ENCODE measurements around the gene CUX1. TPM values are rescaled to one million over a fixed set of nuclear protein-coding genes. Genes with fewer than 3 reads are reported as not detected.

Gene CUX1
- total RNA-seq, 1 experiment from 2014 or later: 39.6 TPM

GRCh38 chr7:101778026-101778580 lies 39.3 kb upstream of the CUX1 start:
- intact Hi-C loops (cut with micrococcal nuclease): no loop called here
- Histone ChIP-seq H3K9me3 (ENCODE audit: low read length) (no peaks in the 10 kb centered on the region), H3K4me3 (ENCODE audit: low read length) (no peak overlapping the region), H2AFZ (ENCODE audit: low read length) (no peak overlapping the region), H3K36me3 (ENCODE audit: low read depth, low read length) (no peaks in the 10 kb centered on the region), H4K20me1 (ENCODE audit: low read length) (no peaks in the 10 kb centered on the region), H3K9ac (ENCODE audit: low read length) (no peak overlapping the region), H3K4me1 (ENCODE audit: insufficient read depth, low read length) (no peaks in the 10 kb centered on the region), H3K27me3 (ENCODE audit: low read length) (no peaks in the 10 kb centered on the region; the same call in none of the 2 replicates), H3K79me2 (ENCODE audit: low read length) (no peaks in the 10 kb centered on the region), H3F3A (ENCODE audit: low read length, unreplicated experiment) (no peaks in the 10 kb centered on the region), H3K9me2 (replicated peaks; ENCODE audit: low read length) (no peaks in the 10 kb centered on the region), H3K27ac (ENCODE audit: low read length) (no peak overlapping the region), H3K4me2 (ENCODE audit: low read length) (no peak overlapping the region)
- POLR2A ChIA-PET (ENCODE audit: unreplicated experiment): no interaction called here
- no peak for TF ChIP-seq CTCF (conservative IDR thresholded peaks at IDR 0.05; ENCODE audit: low read depth, low read length)
- TF ChIP-seq EZH2 (IDR thresholded peaks at IDR 0.05; ENCODE audit: low read length, unreplicated experiment): no peak
- no peak for TF ChIP-seq EZH2phosphoT487 (IDR thresholded peaks at IDR 0.05; ENCODE audit: borderline replicate concordance, low read length)
- ATAC-seq (no peak), DNase-seq (no peak)
- BruUV-seq (replicated peaks): no TSS peak
- CTCF ChIA-PET: no interaction called here

DNA sequence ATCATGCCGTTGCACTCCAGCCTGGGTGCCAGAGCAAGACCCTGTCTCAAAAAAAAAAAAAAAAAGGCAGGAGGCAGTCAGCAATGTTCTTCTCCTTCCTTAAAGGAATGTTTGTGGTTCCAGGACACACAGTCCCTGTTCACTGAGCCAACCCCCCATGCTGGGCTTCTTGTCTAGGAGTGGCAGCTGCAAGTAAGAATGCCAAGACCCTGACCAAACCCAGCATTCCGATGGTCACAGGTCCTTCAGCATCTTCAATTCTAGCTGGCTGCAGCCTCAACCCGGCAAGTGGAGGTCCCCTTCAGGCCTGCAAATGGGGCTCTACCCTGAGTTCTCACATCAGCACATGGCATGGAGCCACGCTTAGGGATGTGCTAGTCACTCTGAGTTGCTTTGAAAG lies 38.2 kb upstream of the CUX1 start:
- intact Hi-C loops (cut with micrococcal nuclease): no loop called here

More for the DNA sequence above, 38.2 kb upstream of the CUX1 start:
- H3K4me1 ChIP-seq (ENCODE audit: insufficient read depth, low read length): no peaks in the 10 kb centered on the region
- no TSS peak for BruUV-seq (replicated peaks)
- H3F3A ChIP-seq (ENCODE audit: low read length, unreplicated experiment): no peaks in the 10 kb centered on the region
- TF ChIP-seq CTCF (conservative IDR thresholded peaks at IDR 0.05; ENCODE audit: low read depth, low read length): no peak
- TF ChIP-seq EZH2 (IDR thresholded peaks at IDR 0.05; ENCODE audit: low read length, unreplicated experiment): no peak
- no peak for TF ChIP-seq EZH2phosphoT487 (IDR thresholded peaks at IDR 0.05; ENCODE audit: borderline replicate concordance, low read length)
- H3K9ac ChIP-seq (ENCODE audit: low read length): no peak overlapping the region
- no peak overlapping the region for H3K27ac ChIP-seq (ENCODE audit: low read length)
- H3K4me3 ChIP-seq (ENCODE audit: low read length): no peak overlapping the region
- ATAC-seq (no peak), DNase-seq (no peak)
- H3K79me2 ChIP-seq (ENCODE audit: low read length): no peaks in the 10 kb centered on the region
- H3K9me3 ChIP-seq (ENCODE audit: low read length): no peaks in the 10 kb centered on the region
- no peaks in the 10 kb centered on the region for H3K36me3 ChIP-seq (ENCODE audit: low read depth, low read length)
- no peak overlapping the region for H3K4me2 ChIP-seq (ENCODE audit: low read length)
- CTCF ChIA-PET: no interaction called here
- H3K27me3 ChIP-seq (ENCODE audit: low read length): no peaks in the 10 kb centered on the region; the same call in none of the 2 replicates
- POLR2A ChIA-PET (ENCODE audit: unreplicated experiment): no interaction called here
- H2AFZ ChIP-seq (ENCODE audit: low read length): no peak overlapping the region
- H4K20me1 ChIP-seq (ENCODE audit: low read length): no peaks in the 10 kb centered on the region
- H3K9me2 ChIP-seq (replicated peaks; ENCODE audit: low read length): no peaks in the 10 kb centered on the region
